Measurements from ENCODE around the gene ROCK2. TPM values are rescaled to one million over a fixed set of nuclear protein-coding genes. Genes with fewer than 3 reads are reported as not detected.

Gene ROCK2
- total and polyA plus RNA-seq, 4 donors: 5.3 to 31.0 (median 12.2) TPM

DNA sequence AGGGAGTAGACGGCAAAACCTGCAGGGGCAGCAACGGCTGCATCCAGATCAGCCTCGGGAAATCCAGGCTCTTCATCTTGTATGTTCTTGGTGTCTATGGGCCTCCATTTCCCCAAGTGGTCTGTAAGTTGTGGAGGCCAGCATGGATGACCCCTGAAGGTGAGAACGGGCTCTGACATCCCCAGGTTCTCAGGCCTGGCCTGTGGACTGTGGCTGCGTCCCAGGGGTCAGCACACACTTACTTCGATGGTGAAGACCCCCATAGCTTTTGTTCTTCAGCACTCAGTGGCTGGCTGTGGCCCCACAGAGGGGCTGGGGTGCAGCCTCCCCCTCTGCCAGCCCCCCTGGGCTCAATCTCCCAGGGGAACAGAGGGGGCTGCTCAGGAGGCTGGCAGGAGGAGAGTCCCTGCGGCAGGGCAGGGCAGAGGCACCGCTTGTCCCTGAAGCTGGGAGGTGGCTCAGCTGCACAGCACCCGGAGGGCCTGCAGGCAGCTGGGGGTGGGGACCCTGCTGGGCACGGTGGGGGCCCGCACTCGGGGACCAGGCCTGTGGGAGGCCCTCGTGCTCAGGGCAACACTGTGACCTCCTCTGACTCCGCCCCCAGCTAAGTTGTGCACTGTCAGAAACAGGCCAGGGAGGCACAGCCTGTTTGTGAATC is 185.4 kb downstream of the ROCK2 start:
- H3K9ac ChIP-seq (ENCODE audit: low read depth in 1 of 2, low read length in 2 of 2): no peak overlapping the region
- 88% methylated on average over 14 of the region's 14 CpGs for WGBS
- no peaks in the 10 kb centered on the region for H3K36me3 ChIP-seq (ENCODE audit: control insufficient read depth in 4 of 4, insufficient read depth in 3 of 4, low read depth in 1 of 4, low read length in 3 of 4)
- DNase-seq (ENCODE audit: low spot score): no peak
- H3K27ac ChIP-seq (ENCODE audit: low read depth in 1 of 2, low read length in 2 of 2): no peak overlapping the region
- peaks cover 0 to 15% (median 12%) of the 10 kb centered on the region in 4 donors for H3K4me1 ChIP-seq (ENCODE audit: control insufficient read depth in 4 of 4, insufficient read depth in 4 of 4, low read length in 3 of 4)
- H3K9me3 ChIP-seq (ENCODE audit: control insufficient read depth in 4 of 4, low read length in 3 of 4): no peaks in the 10 kb centered on the region
- TF ChIP-seq FOXA1 (IDR thresholded peaks at IDR 0.05) (no peak), FOXA2 (IDR thresholded peaks at IDR 0.05) (no peak), HNF4A (conservative IDR thresholded peaks at IDR 0.05) (no peak), SP1 (IDR thresholded peaks at IDR 0.05) (no peak), REST (IDR thresholded peaks at IDR 0.05) (no peak), GABPA (IDR thresholded peaks at IDR 0.05 in 1 of 2, conservative IDR thresholded peaks at IDR 0.05 in 1 of 2) (no peak), NR2F2 (IDR thresholded peaks at IDR 0.05) (no peak), MAX (IDR thresholded peaks at IDR 0.05) (no peak)
- TF ChIP-seq, protein P1, sequence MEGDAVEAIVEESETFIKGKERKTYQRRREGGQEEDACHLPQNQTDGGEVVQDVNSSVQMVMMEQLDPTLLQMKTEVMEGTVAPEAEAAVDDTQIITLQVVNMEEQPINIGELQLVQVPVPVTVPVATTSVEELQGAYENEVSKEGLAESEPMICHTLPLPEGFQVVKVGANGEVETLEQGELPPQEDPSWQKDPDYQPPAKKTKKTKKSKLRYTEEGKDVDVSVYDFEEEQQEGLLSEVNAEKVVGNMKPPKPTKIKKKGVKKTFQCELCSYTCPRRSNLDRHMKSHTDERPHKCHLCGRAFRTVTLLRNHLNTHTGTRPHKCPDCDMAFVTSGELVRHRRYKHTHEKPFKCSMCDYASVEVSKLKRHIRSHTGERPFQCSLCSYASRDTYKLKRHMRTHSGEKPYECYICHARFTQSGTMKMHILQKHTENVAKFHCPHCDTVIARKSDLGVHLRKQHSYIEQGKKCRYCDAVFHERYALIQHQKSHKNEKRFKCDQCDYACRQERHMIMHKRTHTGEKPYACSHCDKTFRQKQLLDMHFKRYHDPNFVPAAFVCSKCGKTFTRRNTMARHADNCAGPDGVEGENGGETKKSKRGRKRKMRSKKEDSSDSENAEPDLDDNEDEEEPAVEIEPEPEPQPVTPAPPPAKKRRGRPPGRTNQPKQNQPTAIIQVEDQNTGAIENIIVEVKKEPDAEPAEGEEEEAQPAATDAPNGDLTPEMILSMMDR (IDR thresholded peaks at IDR 0.05; ENCODE audit: low read depth, low read length, missing input control): no peak
- TF ChIP-seq, protein P2, sequence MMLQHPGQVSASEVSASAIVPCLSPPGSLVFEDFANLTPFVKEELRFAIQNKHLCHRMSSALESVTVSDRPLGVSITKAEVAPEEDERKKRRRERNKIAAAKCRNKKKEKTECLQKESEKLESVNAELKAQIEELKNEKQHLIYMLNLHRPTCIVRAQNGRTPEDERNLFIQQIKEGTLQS (IDR thresholded peaks at IDR 0.05): no peak
- H3K27me3 ChIP-seq (ENCODE audit: control insufficient read depth in 4 of 4, insufficient read depth in 4 of 4, low read length in 3 of 4): no peaks in the 10 kb centered on the region
- H3K4me3 ChIP-seq (ENCODE audit: low read depth in 1 of 3, low read length in 3 of 3): no peak overlapping the region

DNA sequence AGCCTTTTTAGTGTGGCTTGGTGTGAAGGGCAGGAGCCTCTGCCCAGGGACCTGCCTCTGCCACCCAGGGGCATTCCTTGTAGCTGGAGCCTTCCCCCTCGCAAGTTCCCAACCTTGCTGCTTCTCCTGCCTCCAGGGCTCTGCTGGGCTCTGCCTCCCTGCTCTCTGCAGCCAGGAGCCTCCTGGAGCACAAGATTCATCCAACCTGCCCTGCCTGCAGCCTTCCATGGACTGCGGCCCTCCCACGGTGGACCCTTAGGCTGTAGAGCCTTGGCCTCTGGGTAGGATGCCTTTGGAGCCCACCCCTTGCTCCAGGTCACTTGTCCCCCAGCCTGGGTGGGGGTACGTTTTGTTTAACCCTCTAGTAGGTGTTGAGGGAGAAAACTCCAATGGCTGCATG is 186.7 kb downstream of the ROCK2 start:
- TF ChIP-seq MAX (IDR thresholded peaks at IDR 0.05): no peak
- no peak for TF ChIP-seq HNF4A (conservative IDR thresholded peaks at IDR 0.05)
- no peak for TF ChIP-seq HNF4G (IDR thresholded peaks at IDR 0.05)
- TF ChIP-seq RAD21 (IDR thresholded peaks at IDR 0.05): no peak
- Histone ChIP-seq H3K9ac (ENCODE audit: low read depth in 1 of 2, low read length in 2 of 2) (no peak overlapping the region), H3K36me3 (ENCODE audit: control insufficient read depth in 4 of 4, insufficient read depth in 3 of 4, low read depth in 1 of 4, low read length in 3 of 4) (no peaks in the 10 kb centered on the region), H3K9me3 (ENCODE audit: control insufficient read depth in 4 of 4, low read length in 3 of 4) (no peaks in the 10 kb centered on the region), H3K4me1 (ENCODE audit: control insufficient read depth in 4 of 4, insufficient read depth in 4 of 4, low read length in 3 of 4) (peaks cover 0 to 15% (median 12%) of the 10 kb centered on the region in 4 donors), H3K27me3 (ENCODE audit: control insufficient read depth in 4 of 4, insufficient read depth in 4 of 4, low read length in 3 of 4) (no peaks in the 10 kb centered on the region), H3K4me3 (ENCODE audit: low read depth in 1 of 3, low read length in 3 of 3) (no peak overlapping the region), H3K27ac (ENCODE audit: low read depth in 1 of 2, low read length in 2 of 2) (no peak overlapping the region)
- no peak for DNase-seq (ENCODE audit: low spot score)
- WGBS: 93% methylated on average over 4 of the region's 4 CpGs
